ENCODE measurements around the gene CPEB2.

The CPEB2 gene

DNA sequence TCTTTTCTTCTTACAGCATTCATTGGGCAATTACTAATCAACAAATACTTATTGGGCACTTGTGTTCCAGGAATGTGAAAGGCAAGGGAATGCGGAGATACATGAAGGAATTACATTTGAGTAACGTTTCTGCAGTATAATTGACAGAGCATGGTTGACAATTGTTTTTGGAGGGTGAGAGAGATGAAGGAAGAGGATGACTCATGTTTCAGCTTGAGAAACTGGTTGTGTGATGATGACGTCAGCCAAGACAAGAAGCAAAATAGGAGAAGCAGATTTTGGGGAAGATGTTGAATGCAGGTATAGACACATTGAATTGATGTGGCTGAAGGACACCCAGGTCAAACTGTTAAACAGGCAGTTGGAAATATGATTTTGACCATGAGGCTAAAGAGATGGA lies 8.0 kb upstream of the CPEB2 start:
- H3K27ac ChIP-seq (ENCODE audit: low read depth, low read length), result no peak overlapping the region

DNA sequence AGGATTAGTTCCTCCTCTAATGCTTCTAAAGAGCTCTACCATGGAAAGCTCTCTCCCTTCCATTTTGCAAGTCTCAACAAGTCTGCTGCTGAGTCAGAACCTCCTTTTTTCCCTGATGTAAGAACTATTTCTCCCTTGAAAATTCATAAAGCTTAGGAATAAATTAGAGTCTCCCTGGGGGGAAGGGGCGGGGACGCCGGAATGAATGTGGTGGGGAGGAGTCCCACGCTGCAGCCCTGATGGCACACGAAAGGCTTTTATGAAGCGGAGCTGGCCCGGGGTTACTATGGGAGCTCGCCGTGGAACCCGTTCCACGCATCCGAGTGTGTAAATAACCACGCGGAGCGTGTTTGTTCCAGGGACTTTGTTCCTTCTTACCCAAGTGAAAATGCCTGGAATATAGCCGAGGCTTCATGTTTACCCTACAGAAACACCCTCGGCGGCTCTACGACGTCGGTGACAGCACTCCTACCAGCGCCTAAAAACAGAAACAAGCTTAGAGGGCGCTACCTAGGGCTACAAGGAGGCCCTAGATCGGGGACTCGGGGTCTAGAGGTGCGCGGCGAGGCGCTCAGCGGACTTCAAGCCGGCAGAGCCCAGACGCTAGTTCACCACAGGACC lies 923 bp upstream of the CPEB2 start:
- H3K9me3 ChIP-seq (ENCODE audit: control insufficient read depth, insufficient read depth, low read depth, low read length), result no peaks in the 10 kb centered on the region
- peaks cover 12% of the 10 kb centered on the region for H3K27me3 ChIP-seq (ENCODE audit: control insufficient read depth, insufficient read depth, low read length)
- peak overlapping the region; percentile 30; the same call in 1 of the 2 replicates for H3K27ac ChIP-seq (ENCODE audit: low read depth, low read length)
- peak overlapping the region; percentile 67 for H3K9ac ChIP-seq (ENCODE audit: low read length)
- H3K36me3 ChIP-seq (ENCODE audit: control insufficient read depth, insufficient read depth, low read length), result no peaks in the 10 kb centered on the region; the same call in 1 of the 2 replicates
- H3K4me3 ChIP-seq (ENCODE audit: low read depth, low read length), result peak overlapping the region; percentile 100
- peaks cover 16% of the 10 kb centered on the region for H3K4me1 ChIP-seq (ENCODE audit: control insufficient read depth, insufficient read depth, low read length)

More for the DNA sequence above, 8.0 kb upstream of the CPEB2 start:
- no peaks in the 10 kb centered on the region for H3K36me3 ChIP-seq (ENCODE audit: control insufficient read depth, insufficient read depth, low read length)
- H3K4me3 ChIP-seq (ENCODE audit: low read depth, low read length), result no peak overlapping the region
- H3K9ac ChIP-seq (ENCODE audit: low read length), result no peak overlapping the region
- H3K9me3 ChIP-seq (ENCODE audit: control insufficient read depth, insufficient read depth, low read depth, low read length), result no peaks in the 10 kb centered on the region
- no peaks in the 10 kb centered on the region for H3K27me3 ChIP-seq (ENCODE audit: control insufficient read depth, insufficient read depth, low read length)
- no peaks in the 10 kb centered on the region for H3K4me1 ChIP-seq (ENCODE audit: control insufficient read depth, insufficient read depth, low read length)

DNA sequence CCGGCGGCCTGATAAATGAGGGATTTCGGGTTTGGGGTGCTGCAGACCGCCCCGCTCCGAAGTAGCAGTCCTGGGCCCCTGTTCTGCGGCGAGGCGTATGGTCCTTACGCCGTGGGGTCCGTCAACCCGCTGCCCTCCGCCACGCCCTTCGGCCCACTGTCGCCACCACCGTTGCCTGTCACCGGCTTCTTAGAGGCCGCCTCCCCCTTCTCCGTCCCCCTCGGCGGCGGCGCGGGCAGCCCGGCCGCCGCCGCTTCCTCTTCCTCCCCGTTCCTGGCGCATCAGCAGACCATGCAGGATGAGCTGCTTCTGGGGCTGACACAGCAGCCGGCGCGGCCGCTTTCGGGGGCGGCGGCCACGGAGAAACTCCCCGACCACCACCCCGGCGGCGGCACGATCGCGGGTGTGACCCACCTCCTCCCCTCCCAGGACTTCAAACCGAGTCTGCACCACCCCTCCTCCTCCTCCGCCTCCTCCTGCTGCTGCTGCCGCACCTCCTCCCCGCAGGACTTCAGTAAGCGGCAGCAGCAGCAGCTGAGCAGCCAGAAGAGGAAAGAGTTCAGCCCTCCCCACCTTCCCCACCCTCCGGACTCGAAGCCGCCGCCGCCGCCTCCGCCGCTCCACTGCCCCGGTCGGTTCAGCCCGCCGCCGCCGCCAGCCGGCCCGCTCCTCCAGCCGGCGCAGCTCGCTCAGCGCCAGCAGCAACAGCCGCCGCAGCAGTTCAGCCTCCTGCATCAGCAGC lies 549 bp downstream of the CPEB2 start:
- Histone ChIP-seq H3K9me3 (ENCODE audit: control insufficient read depth, insufficient read depth, low read depth, low read length) (no peaks in the 10 kb centered on the region), H3K9ac (ENCODE audit: low read length) (peak overlapping the region; percentile 77), H3K4me1 (ENCODE audit: control insufficient read depth, insufficient read depth, low read length) (peaks cover 31% of the 10 kb centered on the region), H3K36me3 (ENCODE audit: control insufficient read depth, insufficient read depth, low read length) (no peaks in the 10 kb centered on the region; the same call in 1 of the 2 replicates), H3K27me3 (ENCODE audit: control insufficient read depth, insufficient read depth, low read length) (peaks cover 15% of the 10 kb centered on the region), H3K4me3 (ENCODE audit: low read depth, low read length) (peak overlapping the region; percentile 100), H3K27ac (ENCODE audit: low read depth, low read length) (peak overlapping the region; percentile 67; the same call in 1 of the 2 replicates)

DNA sequence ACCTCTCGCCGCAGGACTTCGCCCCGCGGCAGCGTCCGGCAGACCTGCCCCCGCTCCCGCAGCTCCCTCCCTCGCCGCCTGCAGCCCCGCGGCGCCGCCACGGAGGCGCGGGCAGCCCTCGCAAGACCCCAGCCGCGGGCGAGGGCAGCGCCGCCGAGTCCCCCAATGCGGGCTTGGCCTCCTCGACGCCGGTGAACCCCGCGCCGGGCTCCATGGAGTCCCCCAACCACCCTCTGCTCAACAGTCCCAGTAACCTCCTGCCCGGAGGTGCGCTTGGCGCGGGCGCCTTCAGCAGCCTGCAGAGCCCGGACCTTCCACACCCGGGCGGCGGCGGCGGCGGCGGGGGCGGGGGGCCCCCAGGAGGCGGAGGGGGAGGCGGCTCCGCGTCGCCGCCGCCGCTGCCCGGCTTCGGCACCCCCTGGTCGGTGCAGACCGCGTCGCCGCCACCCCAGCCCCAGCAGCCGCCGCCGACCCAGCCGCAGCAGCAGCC lies 1.2 kb downstream of the CPEB2 start:
- peaks cover 15% of the 10 kb centered on the region for H3K27me3 ChIP-seq (ENCODE audit: control insufficient read depth, insufficient read depth, low read length)
- no peaks in the 10 kb centered on the region; the same call in 1 of the 2 replicates for H3K36me3 ChIP-seq (ENCODE audit: control insufficient read depth, insufficient read depth, low read length)
- H3K4me3 ChIP-seq (ENCODE audit: low read depth, low read length), result peak overlapping the region; percentile 100
- no peaks in the 10 kb centered on the region for H3K9me3 ChIP-seq (ENCODE audit: control insufficient read depth, insufficient read depth, low read depth, low read length)
- H3K9ac ChIP-seq (ENCODE audit: low read length), result peak overlapping the region; percentile 77
- H3K27ac ChIP-seq (ENCODE audit: low read depth, low read length), result peak overlapping the region; percentile 56; the same call in 1 of the 2 replicates
- H3K4me1 ChIP-seq (ENCODE audit: control insufficient read depth, insufficient read depth, low read length), result peaks cover 32% of the 10 kb centered on the region

DNA sequence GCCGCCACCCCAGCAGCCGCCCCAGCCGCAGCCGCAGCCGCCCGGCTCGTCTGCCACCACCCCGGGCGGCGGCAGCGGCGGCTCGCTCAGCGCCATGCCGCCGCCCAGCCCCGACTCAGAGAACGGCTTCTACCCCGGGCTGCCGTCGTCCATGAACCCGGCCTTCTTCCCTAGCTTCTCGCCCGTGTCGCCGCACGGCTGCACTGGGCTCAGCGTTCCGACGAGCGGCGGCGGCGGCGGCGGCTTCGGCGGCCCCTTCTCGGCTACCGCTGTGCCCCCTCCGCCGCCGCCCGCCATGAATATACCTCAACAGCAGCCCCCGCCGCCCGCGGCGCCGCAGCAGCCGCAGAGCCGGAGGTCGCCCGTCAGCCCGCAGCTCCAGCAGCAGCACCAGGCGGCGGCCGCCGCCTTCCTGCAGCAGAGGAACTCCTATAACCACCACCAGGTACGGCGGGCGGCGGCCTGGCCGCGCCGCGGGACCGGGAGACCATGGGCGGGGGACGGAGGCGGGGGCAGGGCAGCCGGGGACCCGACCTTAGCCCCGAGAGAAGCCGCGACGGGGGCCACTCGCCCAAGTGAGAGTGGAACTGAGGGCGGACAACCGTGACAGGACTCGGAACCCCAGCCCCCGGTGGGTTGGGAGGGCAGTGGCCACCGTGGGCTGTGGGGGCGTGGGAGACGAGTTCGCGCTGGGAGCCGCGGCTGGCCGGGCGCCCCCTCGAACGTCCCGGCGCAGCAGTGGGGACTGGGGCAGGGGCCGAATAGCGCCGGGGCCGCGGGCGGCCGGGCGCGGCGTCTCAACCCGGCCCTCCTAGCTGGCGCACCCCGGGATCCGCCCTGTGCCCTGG lies 1.8 kb downstream of the CPEB2 start:
- Histone ChIP-seq H3K4me3 (ENCODE audit: low read depth, low read length) (peak overlapping the region; percentile 100), H3K9ac (ENCODE audit: low read length) (peak overlapping the region; percentile 57), H3K36me3 (ENCODE audit: control insufficient read depth, insufficient read depth, low read length) (no peaks in the 10 kb centered on the region; the same call in 1 of the 2 replicates), H3K9me3 (ENCODE audit: control insufficient read depth, insufficient read depth, low read depth, low read length) (no peaks in the 10 kb centered on the region), H3K27ac (ENCODE audit: low read depth, low read length) (no peak overlapping the region; the same call in 1 of the 2 replicates), H3K27me3 (ENCODE audit: control insufficient read depth, insufficient read depth, low read length) (peaks cover 15% of the 10 kb centered on the region), H3K4me1 (ENCODE audit: control insufficient read depth, insufficient read depth, low read length) (peaks cover 35% of the 10 kb centered on the region)

DNA sequence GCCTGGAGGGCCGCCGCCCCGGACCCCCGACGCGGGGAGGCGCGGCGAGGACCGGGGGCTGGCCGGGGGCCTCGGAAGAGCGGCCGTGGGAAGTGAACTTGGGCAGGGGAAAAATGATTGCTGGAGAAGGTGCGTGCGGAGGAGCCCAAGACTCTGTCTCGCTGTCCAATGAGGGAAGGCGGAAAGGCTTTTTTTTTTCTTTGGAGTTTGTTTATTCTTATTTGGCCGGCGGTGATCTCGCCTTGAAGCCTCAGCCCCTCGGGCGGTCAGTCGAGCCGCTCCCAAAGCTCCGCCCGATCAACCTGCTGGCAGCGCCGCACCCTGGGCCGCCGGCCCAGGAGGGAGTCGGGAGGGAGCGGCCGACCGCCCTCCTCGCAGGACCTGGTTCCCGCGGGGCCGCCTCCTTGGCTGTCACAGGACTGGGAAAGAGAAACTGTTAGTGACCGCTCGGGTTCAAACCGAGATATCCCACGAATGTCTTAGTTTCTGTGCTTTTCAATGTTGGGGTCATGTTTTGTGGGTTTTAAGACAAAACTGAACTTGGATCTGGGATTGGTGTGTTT lies 2.5 kb downstream of the CPEB2 start:
- H3K9me3 ChIP-seq (ENCODE audit: control insufficient read depth, insufficient read depth, low read depth, low read length), result no peaks in the 10 kb centered on the region
- peaks cover 42% of the 10 kb centered on the region for H3K4me1 ChIP-seq (ENCODE audit: control insufficient read depth, insufficient read depth, low read length)
- H3K4me3 ChIP-seq (ENCODE audit: low read depth, low read length), result peak overlapping the region; percentile 100
- peak overlapping the region; percentile 57 for H3K9ac ChIP-seq (ENCODE audit: low read length)
- H3K36me3 ChIP-seq (ENCODE audit: control insufficient read depth, insufficient read depth, low read length), result no peaks in the 10 kb centered on the region; the same call in 1 of the 2 replicates
- no peak overlapping the region for H3K27ac ChIP-seq (ENCODE audit: low read depth, low read length)
- peaks cover 15% of the 10 kb centered on the region for H3K27me3 ChIP-seq (ENCODE audit: control insufficient read depth, insufficient read depth, low read length)

DNA sequence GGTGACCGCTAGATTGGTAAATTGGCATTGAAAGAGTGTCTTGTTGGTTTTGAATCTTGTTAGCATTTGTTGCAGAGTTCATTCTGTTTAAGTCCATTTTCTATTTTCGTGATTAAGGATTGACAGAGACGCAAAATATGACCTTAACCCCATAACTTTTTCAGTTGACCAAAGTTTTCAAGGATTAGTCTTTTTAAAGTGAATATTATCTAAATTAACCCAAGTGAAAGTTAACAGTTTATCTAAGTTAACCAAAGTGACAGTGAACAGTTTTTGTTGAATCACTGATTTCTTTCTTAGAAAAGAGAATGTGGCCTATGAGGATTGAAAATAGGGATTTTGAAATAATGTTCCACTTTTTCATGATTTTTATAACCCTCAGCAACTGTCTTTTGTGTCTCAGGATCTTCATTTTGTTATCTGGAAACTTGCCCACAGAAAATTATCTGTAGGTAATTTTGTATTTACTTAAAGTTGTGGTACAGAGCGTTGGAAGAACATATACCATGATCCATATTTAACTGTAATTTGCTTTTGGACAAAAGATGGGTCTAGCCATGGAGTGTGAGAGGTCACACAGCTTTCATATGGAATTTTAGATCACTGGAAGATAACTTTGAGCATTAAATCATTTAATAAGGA lies 3.3 kb downstream of the CPEB2 start:
- no peaks in the 10 kb centered on the region for H3K9me3 ChIP-seq (ENCODE audit: control insufficient read depth, insufficient read depth, low read depth, low read length)
- H3K36me3 ChIP-seq (ENCODE audit: control insufficient read depth, insufficient read depth, low read length), result no peaks in the 10 kb centered on the region; the same call in 1 of the 2 replicates
- peaks cover 47% of the 10 kb centered on the region for H3K4me1 ChIP-seq (ENCODE audit: control insufficient read depth, insufficient read depth, low read length)
- peak overlapping the region; percentile 100 for H3K4me3 ChIP-seq (ENCODE audit: low read depth, low read length)
- H3K27me3 ChIP-seq (ENCODE audit: control insufficient read depth, insufficient read depth, low read length), result peaks cover 15% of the 10 kb centered on the region
- H3K27ac ChIP-seq (ENCODE audit: low read depth, low read length), result no peak overlapping the region
- no peak overlapping the region for H3K9ac ChIP-seq (ENCODE audit: low read length)

DNA sequence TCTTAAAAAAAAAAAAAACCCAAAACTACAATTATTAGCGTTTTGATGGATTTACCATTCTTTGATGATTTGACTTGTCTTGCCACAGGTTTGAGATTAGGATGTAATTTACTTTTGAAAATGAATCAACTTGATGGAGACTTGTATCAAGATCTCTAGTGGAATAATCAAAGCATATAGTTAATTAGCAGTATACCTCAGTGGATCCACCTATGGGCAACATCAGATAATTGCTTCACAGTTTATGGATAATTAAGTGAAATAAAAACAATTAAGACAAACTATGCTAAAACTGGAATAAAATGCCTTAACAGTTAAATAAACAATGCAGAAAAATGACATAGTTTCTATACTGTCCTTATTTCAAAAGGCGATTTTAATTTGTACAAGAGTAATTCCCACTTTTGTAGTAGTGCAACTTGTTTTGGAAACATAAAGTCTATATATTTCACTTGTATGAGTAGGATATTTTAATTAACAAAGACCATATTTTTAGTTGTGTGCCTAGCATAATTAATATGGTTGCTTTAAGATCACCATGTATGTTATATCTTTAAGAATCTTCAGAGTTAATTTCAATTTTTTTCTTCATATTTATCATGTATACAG lies 4.2 kb downstream of the CPEB2 start:
- Histone ChIP-seq H3K9ac (ENCODE audit: low read length) (no peak overlapping the region), H3K4me3 (ENCODE audit: low read depth, low read length) (peak overlapping the region; percentile 100; the same call in 1 of the 2 replicates), H3K4me1 (ENCODE audit: control insufficient read depth, insufficient read depth, low read length) (peaks cover 42% of the 10 kb centered on the region), H3K27me3 (ENCODE audit: control insufficient read depth, insufficient read depth, low read length) (peaks cover 15% of the 10 kb centered on the region), H3K9me3 (ENCODE audit: control insufficient read depth, insufficient read depth, low read depth, low read length) (no peaks in the 10 kb centered on the region), H3K36me3 (ENCODE audit: control insufficient read depth, insufficient read depth, low read length) (no peaks in the 10 kb centered on the region; the same call in 1 of the 2 replicates), H3K27ac (ENCODE audit: low read depth, low read length) (no peak overlapping the region)

DNA sequence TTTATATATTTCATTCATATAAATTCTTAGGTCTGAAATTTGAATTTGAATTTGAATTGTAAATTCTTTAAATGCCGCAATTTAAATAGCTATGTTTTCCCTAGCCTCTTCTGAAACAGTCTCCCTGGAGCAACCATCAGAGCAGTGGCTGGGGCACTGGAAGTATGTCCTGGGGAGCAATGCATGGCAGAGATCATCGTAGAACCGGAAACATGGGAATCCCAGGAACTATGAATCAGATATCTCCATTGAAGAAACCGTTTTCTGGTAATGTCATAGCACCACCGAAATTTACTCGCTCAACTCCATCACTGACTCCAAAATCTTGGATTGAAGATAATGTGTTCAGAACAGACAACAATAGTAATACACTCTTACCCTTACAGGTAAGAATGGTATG lies 4.9 kb downstream of the CPEB2 start:
- no peaks in the 10 kb centered on the region; the same call in 1 of the 2 replicates for H3K36me3 ChIP-seq (ENCODE audit: control insufficient read depth, insufficient read depth, low read length)
- H3K27ac ChIP-seq (ENCODE audit: low read depth, low read length), result no peak overlapping the region
- no peak overlapping the region for H3K9ac ChIP-seq (ENCODE audit: low read length)
- H3K9me3 ChIP-seq (ENCODE audit: control insufficient read depth, insufficient read depth, low read depth, low read length), result no peaks in the 10 kb centered on the region
- peaks cover 42% of the 10 kb centered on the region for H3K4me1 ChIP-seq (ENCODE audit: control insufficient read depth, insufficient read depth, low read length)
- peaks cover 15% of the 10 kb centered on the region for H3K27me3 ChIP-seq (ENCODE audit: control insufficient read depth, insufficient read depth, low read length)
- peak overlapping the region; percentile 45; the same call in 1 of the 2 replicates for H3K4me3 ChIP-seq (ENCODE audit: low read depth, low read length)
